ENCODE data around the gene TPP2.

TPP2 gene

DNA sequence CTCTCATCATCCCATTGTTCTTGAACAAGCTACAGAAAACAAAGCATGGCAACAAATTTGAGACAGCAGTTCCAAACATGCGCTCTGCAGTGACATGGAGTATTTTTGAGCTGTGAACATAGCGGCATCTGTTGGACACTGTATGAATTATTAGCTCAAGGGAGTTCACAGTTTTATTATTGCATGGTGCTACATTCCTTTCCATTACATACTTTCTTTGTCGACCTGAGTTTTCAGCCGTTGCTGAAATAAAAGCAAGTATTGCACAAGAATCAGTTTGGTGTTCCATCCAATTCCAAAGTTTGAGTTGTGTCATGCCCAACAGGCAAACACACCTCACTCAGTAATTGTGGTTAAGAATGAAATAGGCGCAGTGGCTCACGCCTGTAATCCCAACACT is 128.1 kb downstream of the TPP2 start:
- TF ChIP-seq, protein P1, sequence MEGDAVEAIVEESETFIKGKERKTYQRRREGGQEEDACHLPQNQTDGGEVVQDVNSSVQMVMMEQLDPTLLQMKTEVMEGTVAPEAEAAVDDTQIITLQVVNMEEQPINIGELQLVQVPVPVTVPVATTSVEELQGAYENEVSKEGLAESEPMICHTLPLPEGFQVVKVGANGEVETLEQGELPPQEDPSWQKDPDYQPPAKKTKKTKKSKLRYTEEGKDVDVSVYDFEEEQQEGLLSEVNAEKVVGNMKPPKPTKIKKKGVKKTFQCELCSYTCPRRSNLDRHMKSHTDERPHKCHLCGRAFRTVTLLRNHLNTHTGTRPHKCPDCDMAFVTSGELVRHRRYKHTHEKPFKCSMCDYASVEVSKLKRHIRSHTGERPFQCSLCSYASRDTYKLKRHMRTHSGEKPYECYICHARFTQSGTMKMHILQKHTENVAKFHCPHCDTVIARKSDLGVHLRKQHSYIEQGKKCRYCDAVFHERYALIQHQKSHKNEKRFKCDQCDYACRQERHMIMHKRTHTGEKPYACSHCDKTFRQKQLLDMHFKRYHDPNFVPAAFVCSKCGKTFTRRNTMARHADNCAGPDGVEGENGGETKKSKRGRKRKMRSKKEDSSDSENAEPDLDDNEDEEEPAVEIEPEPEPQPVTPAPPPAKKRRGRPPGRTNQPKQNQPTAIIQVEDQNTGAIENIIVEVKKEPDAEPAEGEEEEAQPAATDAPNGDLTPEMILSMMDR (IDR thresholded peaks at IDR 0.05; ENCODE audit: low read length, missing control alignments) = peak; percentile 43
- H3K4me3 ChIP-seq (replicated peaks; ENCODE audit: low read depth, low read length) = no peak overlapping the region
- DNase-seq (ENCODE audit: low read depth) = peak; percentile 74

DNA sequence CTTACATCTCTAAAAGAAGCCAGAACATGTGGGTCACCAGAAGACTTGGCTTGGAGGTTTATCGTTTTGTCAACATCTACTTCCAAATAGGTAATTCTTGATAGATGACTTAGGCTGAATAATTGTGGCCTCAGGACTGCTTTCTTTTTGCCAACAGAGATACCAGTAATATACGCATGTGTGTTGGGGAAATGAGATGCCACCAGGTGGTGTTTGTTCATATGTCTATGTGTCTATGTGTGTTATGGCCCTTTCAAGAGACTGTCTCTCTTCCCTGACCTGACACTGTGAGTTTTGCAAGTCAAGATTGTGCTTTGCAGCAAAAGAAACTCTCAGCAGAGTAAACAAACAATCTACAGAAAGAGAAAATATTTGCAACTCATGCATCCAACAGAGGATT is 129.6 kb downstream of the TPP2 start:
- no peak overlapping the region for H3K4me3 ChIP-seq (replicated peaks; ENCODE audit: low read depth, low read length)
- TF ChIP-seq, protein P1 (IDR thresholded peaks at IDR 0.05; ENCODE audit: low read length, missing control alignments) = no peak
- no peak for DNase-seq (ENCODE audit: low read depth)
